ENCODE results near the gene PTPRK. TPM values are rescaled to one million over a fixed set of nuclear protein-coding genes. Genes with fewer than 3 reads are reported as not detected.

The PTPRK gene
- total and polyA plus RNA-seq, 2 donors (not counting 1 experiment from before 2014, with no cell fraction given): 19.4 to 75.5 TPM

DNA sequence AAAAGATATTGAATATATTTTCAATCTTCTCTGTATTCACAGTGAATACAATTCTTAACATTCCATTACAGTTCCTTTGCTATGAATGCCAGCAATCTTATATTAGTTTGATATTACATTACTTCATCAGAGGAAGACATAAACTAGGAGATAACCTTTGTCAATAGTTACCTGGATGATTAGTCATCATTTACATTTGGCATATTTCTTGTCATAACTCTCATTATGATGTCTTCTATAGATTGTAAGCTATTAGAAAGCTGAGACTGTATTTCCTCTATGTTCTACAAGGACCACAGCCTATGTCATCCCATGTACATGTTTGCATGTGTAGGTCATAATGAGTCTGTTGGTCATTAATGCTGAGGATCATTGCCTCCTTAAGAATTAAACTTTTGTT, 7.8 kb upstream of the PTPRK start:
- no peak for DNase-seq (ENCODE audit: low read depth in 2 of 2)
- TF ChIP-seq EZH2 (IDR thresholded peaks at IDR 0.05; ENCODE audit: low read length, missing control alignments): no peak
- H3K79me2 ChIP-seq (ENCODE audit: control insufficient read depth, insufficient read depth, low read length): no peaks in the 10 kb centered on the region
- H3K27ac ChIP-seq (ENCODE audit: insufficient read depth, low read length): no peak overlapping the region
- H3K27me3 ChIP-seq (ENCODE audit: control insufficient read depth, insufficient read depth, low read length): no peaks in the 10 kb centered on the region
- no peak overlapping the region for H3K4me2 ChIP-seq (ENCODE audit: extremely low read depth, insufficient read depth, low read length)
- H2AFZ ChIP-seq (ENCODE audit: low read length): no peak overlapping the region
- no peaks in the 10 kb centered on the region for H3K36me3 ChIP-seq (ENCODE audit: control insufficient read depth, insufficient read depth, low read length)
- H3K9ac ChIP-seq (ENCODE audit: insufficient read depth, low read length): no peak overlapping the region
- no peak overlapping the region for H3K4me3 ChIP-seq (replicated peaks in 1 of 4; ENCODE audit: control extremely low read depth in 1 of 4, insufficient read depth in 1 of 4, low read depth in 3 of 4, low read length in 4 of 4)
- no peaks in the 10 kb centered on the region for H3K9me3 ChIP-seq (ENCODE audit: control insufficient read depth, insufficient read depth, low read depth, low read length)
- H3K4me1 ChIP-seq (ENCODE audit: control insufficient read depth, extremely low read depth, insufficient read depth, low read length): no peaks in the 10 kb centered on the region
- no peaks in the 10 kb centered on the region for H4K20me1 ChIP-seq (ENCODE audit: control insufficient read depth, extremely low read depth, insufficient read depth, low read length)

DNA sequence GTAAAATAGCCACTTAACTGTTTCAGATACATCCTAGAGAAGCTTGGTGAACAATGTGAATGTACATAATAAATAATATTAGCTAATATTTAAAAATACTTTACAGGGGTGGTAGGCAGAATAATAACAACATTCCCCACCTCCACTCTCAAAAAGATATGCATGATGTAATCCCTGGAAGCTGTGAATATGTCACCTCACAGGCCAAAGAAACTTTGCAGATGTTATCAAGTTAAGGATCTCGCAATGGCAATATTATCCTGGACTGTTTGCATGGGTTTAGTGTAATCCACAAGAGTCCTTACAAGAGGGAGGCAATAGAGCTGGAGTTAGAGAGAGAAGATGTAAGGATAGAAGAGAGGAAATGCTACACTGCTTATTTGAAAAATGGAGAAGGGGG, 7.0 kb upstream of the PTPRK start:
- Histone ChIP-seq H3K4me3 (replicated peaks in 1 of 4; ENCODE audit: control extremely low read depth in 1 of 4, insufficient read depth in 1 of 4, low read depth in 3 of 4, low read length in 4 of 4) (no peak overlapping the region), H2AFZ (ENCODE audit: low read length) (no peak overlapping the region)
- no peak for DNase-seq (ENCODE audit: low read depth in 2 of 2)

GRCh38 chr6:128526152-128526914, 5.9 kb upstream of the PTPRK start:
- Histone ChIP-seq H3K36me3 (ENCODE audit: control insufficient read depth, insufficient read depth, low read length) (no peaks in the 10 kb centered on the region), H3K9ac (ENCODE audit: insufficient read depth, low read length) (no peak overlapping the region), H3K27ac (ENCODE audit: insufficient read depth, low read length) (no peak overlapping the region), H3K4me3 (replicated peaks in 1 of 4; ENCODE audit: control extremely low read depth in 1 of 4, insufficient read depth in 1 of 4, low read depth in 3 of 4, low read length in 4 of 4) (no peak overlapping the region), H3K27me3 (ENCODE audit: control insufficient read depth, insufficient read depth, low read length) (no peaks in the 10 kb centered on the region), H3K79me2 (ENCODE audit: control insufficient read depth, insufficient read depth, low read length) (no peaks in the 10 kb centered on the region), H3K9me3 (ENCODE audit: control insufficient read depth, insufficient read depth, low read depth, low read length) (no peaks in the 10 kb centered on the region), H3K4me2 (ENCODE audit: extremely low read depth, insufficient read depth, low read length) (no peak overlapping the region), H3K4me1 (ENCODE audit: control insufficient read depth, extremely low read depth, insufficient read depth, low read length) (no peaks in the 10 kb centered on the region), H2AFZ (ENCODE audit: low read length) (no peak overlapping the region), H4K20me1 (ENCODE audit: control insufficient read depth, extremely low read depth, insufficient read depth, low read length) (no peaks in the 10 kb centered on the region)
- TF ChIP-seq CTCF (conservative IDR thresholded peaks at IDR 0.05 in 1 of 2, IDR thresholded peaks at IDR 0.05 in 1 of 2; ENCODE audit: low read depth in 1 of 2, low read length in 2 of 2) (no peak), EZH2 (IDR thresholded peaks at IDR 0.05; ENCODE audit: low read length, missing control alignments) (no peak)
- no peak for DNase-seq (ENCODE audit: low read depth in 2 of 2)

More for the DNA sequence above, 7.0 kb upstream of the PTPRK start:
- no peaks in the 10 kb centered on the region for H3K36me3 ChIP-seq (ENCODE audit: control insufficient read depth, insufficient read depth, low read length)
- no peak overlapping the region for H3K9ac ChIP-seq (ENCODE audit: insufficient read depth, low read length)
- H3K27ac ChIP-seq (ENCODE audit: insufficient read depth, low read length): no peak overlapping the region
- H3K4me1 ChIP-seq (ENCODE audit: control insufficient read depth, extremely low read depth, insufficient read depth, low read length): no peaks in the 10 kb centered on the region
- no peaks in the 10 kb centered on the region for H3K9me3 ChIP-seq (ENCODE audit: control insufficient read depth, insufficient read depth, low read depth, low read length)
- TF ChIP-seq CTCF (conservative IDR thresholded peaks at IDR 0.05 in 1 of 2, IDR thresholded peaks at IDR 0.05 in 1 of 2; ENCODE audit: low read depth in 1 of 2, low read length in 2 of 2) (no peak), EZH2 (IDR thresholded peaks at IDR 0.05; ENCODE audit: low read length, missing control alignments) (no peak)
- H3K79me2 ChIP-seq (ENCODE audit: control insufficient read depth, insufficient read depth, low read length): no peaks in the 10 kb centered on the region
- no peaks in the 10 kb centered on the region for H4K20me1 ChIP-seq (ENCODE audit: control insufficient read depth, extremely low read depth, insufficient read depth, low read length)
- H3K4me2 ChIP-seq (ENCODE audit: extremely low read depth, insufficient read depth, low read length): no peak overlapping the region
- H3K27me3 ChIP-seq (ENCODE audit: control insufficient read depth, insufficient read depth, low read length): no peaks in the 10 kb centered on the region

Data from fibroblast of lung (primary cell).